ENCODE data around the gene SCAMP4.

The SCAMP4 gene

DNA sequence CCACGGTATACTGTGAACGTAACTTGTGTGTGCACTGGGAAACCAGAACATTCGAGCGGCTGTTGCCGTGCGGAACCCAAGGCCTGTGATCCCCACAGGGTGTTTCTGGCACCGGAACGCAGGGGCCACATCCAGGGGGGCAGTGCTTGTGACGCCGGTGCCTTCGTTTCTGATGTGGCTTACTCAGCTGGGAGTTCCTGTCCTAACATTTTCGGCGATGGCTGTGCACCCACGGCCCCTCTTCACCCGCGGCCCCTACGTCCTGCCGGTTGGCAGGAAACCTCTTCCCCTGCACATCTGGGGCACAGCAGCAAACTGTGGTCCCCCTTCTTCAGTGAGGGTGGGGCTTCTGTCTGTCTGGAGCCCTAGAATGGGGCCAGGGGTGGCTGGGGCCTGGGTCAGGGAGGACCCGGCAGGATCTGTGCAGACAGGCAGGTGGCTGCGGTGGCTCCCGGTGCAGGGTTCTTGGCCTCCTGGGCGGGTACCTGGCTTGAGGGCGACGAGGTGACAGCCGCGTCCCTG, 61.9 kb downstream of the SCAMP4 start:
- Histone ChIP-seq H3K27me3 (replicated peaks; ENCODE audit: control insufficient read depth, insufficient read depth, low read length) (no peaks in the 10 kb centered on the region), H3K36me3 (ENCODE audit: control insufficient read depth, insufficient read depth, low read length) (peaks cover 21% of the 10 kb centered on the region)
- TF ChIP-seq CTCF (IDR thresholded peaks at IDR 0.05; ENCODE audit: insufficient read depth, low read length, poor library complexity, severe bottlenecking), result no peak

DNA sequence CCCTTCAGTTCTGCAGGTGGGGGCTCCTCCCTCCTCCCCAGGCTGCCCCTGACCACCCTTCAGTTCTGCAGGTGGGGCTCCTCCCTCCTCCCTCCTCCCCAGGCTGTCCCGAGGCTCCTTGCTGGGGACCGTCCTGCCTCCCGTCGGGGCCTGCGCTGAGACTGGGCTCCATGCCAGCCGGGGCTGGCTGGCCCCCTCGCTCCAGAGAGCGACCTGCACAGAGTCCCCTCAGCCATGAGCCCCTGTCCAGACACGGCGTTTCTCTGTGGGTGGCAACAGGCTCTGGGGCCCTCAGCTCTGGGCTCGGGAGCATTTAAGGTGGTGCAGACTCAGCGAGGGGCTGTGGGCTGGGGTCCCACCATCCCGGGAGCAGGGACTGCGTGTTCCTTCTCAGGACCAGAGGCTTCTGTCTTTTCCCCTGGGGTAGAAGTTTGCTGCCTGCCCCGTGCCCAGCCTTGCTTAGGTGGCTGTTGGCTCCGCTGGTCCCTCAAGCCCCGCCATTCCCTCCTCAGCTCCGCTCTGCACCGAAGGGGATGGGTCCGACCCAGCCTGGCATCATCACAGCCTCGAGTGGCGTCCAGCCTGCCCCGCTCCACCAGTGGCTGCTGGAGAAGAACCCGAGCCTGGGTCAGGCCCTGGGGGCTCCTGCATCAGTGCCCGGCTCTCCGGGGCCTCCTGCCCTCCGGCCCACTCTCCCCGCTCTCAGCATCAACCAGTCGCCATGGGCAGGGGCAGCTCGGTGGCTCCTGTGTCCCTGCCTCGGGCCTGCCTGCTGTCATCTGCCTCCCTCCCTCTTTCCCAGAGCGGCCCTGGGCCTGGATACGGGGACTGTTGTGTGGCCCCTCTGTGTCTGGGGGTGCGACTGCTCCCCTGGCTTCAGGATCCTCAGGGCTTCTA, 63.3 kb downstream of the SCAMP4 start:
- no peak for DNase-seq (ENCODE audit: extremely low read depth, insufficient read length)
- no peak for TF ChIP-seq CTCF (IDR thresholded peaks at IDR 0.05; ENCODE audit: insufficient read depth, low read length, poor library complexity, severe bottlenecking)
- H3K27me3 ChIP-seq (replicated peaks; ENCODE audit: control insufficient read depth, insufficient read depth, low read length), result no peaks in the 10 kb centered on the region
- no peak overlapping the region for H3K4me3 ChIP-seq (replicated peaks; ENCODE audit: low read depth, low read length)
- H3K36me3 ChIP-seq (ENCODE audit: control insufficient read depth, insufficient read depth, low read length), result peaks cover 19% of the 10 kb centered on the region

More for the DNA sequence above, 61.9 kb downstream of the SCAMP4 start:
- H3K4me3 ChIP-seq (replicated peaks; ENCODE audit: low read depth, low read length), result no peak overlapping the region
- DNase-seq (ENCODE audit: extremely low read depth, insufficient read length), result no peak

DNA sequence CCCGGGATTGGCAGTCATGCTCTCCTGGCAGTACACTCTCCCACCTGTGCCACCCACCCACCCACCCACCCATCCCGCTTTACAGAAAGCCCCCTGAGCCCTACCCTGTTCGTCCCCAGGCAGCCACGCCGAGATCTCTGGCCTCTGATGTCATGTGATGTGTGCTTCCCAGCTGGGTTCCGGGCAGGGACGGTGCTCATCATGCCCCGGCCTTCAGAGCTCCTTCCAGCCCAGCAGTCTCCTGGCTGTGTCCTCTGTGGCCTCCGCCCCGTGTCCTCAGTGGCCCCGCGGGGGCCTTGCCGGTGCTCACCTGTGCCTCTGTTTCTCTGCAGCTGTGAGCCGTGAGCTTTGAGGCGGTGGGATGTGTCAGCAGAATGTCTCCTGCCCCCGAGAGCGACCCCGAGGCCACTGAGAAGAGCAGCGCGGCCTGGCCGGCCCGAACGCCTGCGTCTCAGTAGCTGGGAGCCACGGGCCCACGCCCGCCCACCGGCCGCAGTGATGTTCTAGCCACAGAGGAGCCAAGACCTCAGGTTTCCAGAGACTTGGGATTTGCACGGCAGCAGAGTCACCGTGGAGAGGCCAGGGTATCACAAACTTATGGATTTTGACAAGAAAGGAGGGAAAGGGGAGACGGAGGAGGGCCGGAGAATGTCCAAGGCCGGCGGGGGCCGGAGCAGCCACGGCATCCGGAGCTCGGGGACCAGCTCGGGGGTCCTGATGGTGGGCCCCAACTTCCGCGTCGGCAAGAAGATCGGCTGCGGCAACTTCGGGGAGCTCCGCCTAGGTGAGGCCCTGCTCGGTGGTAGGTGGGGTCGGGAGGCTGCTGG, 64.2 kb downstream of the SCAMP4 start:
- Histone ChIP-seq H3K36me3 (ENCODE audit: control insufficient read depth, insufficient read depth, low read length) (peaks cover 21% of the 10 kb centered on the region), H3K27me3 (replicated peaks; ENCODE audit: control insufficient read depth, insufficient read depth, low read length) (no peaks in the 10 kb centered on the region), H3K4me3 (replicated peaks; ENCODE audit: low read depth, low read length) (no peak overlapping the region)
- DNase-seq (ENCODE audit: extremely low read depth, insufficient read length), result no peak
- TF ChIP-seq CTCF (IDR thresholded peaks at IDR 0.05; ENCODE audit: insufficient read depth, low read length, poor library complexity, severe bottlenecking), result no peak

DNA sequence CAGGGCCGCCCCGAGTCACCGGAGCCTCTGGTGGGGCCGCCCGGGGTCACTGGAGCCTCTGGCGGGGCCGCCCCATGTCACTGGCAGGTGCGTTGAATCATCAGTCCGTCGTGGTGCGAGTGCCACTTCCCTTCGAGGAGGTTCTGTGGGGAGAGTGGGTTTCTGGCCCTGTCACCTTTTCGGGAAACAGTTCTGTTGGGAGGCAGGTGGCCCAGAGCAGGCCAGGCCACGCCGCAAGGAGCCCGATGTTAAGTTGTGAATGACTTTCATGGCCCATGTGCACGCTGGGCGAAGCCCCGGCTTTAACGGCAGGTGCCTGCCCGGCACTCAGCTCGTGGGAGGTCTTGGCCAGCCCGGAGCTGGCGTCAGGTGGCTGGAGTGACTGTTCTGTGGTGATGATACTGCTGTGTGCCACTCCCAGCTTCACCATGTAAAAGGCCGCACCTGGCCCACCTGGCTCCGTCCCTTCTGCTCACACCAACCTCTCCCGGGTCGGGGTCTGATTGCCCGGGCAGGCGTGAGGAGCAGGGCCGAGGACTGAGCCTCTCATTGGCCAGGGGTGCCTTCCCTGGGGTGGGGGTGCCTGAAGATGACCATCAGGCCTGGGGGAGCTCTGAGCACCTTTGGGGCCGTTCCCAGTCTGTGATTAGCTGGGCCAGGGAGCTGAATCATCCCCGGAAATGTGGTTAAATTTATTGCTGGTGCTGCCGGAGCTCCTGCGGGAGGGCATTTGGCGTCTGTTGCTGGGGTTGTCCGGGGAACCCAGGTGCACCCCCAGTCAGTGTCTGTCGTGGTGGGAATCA, 65.0 kb downstream of the SCAMP4 start:
- Histone ChIP-seq H3K27me3 (replicated peaks; ENCODE audit: control insufficient read depth, insufficient read depth, low read length) (no peaks in the 10 kb centered on the region), H3K4me3 (replicated peaks; ENCODE audit: low read depth, low read length) (no peak overlapping the region), H3K36me3 (ENCODE audit: control insufficient read depth, insufficient read depth, low read length) (peaks cover 28% of the 10 kb centered on the region)
- no peak for TF ChIP-seq CTCF (IDR thresholded peaks at IDR 0.05; ENCODE audit: insufficient read depth, low read length, poor library complexity, severe bottlenecking)
- no peak for DNase-seq (ENCODE audit: extremely low read depth, insufficient read length)

GRCh38 chr19:1970806-1971502, 65.8 kb downstream of the SCAMP4 start:
- TF ChIP-seq CTCF (IDR thresholded peaks at IDR 0.05; ENCODE audit: insufficient read depth, low read length, poor library complexity, severe bottlenecking), result no peak
- no peak for DNase-seq (ENCODE audit: extremely low read depth, insufficient read length)
- no peak overlapping the region for H3K4me3 ChIP-seq (replicated peaks; ENCODE audit: low read depth, low read length)

More at GRCh38 chr19:1970806-1971502, 65.8 kb downstream of the SCAMP4 start:
- H3K27me3 ChIP-seq (replicated peaks; ENCODE audit: control insufficient read depth, insufficient read depth, low read length), result no peaks in the 10 kb centered on the region
- H3K36me3 ChIP-seq (ENCODE audit: control insufficient read depth, insufficient read depth, low read length), result peaks cover 30% of the 10 kb centered on the region

Measured in GM06990 (cell line).